Measurements from ENCODE around the gene CDKN2C. TPM values are rescaled to one million over a fixed set of nuclear protein-coding genes. Genes with fewer than 3 reads are reported as not detected.

The CDKN2C gene
- total and polyA plus RNA-seq, 2 donors (not counting 1 experiment from before 2014, with no cell fraction given) = 24.4 to 31.5 TPM

GRCh38 chr1:50977575-50978143 lies 7.6 kb downstream of the CDKN2C start:
- peak overlapping the region; percentile 92 for H3K9ac ChIP-seq (ENCODE audit: insufficient read depth, low read length)
- peak; percentile 51 to 60 for DNase-seq (ENCODE audit: low read depth in 2 of 2)
- no peaks in the 10 kb centered on the region for H3K27me3 ChIP-seq (ENCODE audit: control insufficient read depth, insufficient read depth, low read length)
- peak overlapping the region; percentile 58 to 75 (median 71) for H3K4me3 ChIP-seq (replicated peaks in 1 of 4; ENCODE audit: control extremely low read depth in 1 of 4, insufficient read depth in 1 of 4, low read depth in 3 of 4, low read length in 4 of 4)
- peak overlapping the region; percentile 95 for H3K27ac ChIP-seq (ENCODE audit: insufficient read depth, low read length)
- peak overlapping the region; percentile 57 for H2AFZ ChIP-seq (ENCODE audit: low read length)
- H3K9me3 ChIP-seq (ENCODE audit: control insufficient read depth, insufficient read depth, low read depth, low read length) = no peaks in the 10 kb centered on the region
- H3K4me2 ChIP-seq (ENCODE audit: extremely low read depth, insufficient read depth, low read length) = peak overlapping the region; percentile 76
- no peaks in the 10 kb centered on the region for H3K4me1 ChIP-seq (ENCODE audit: control insufficient read depth, extremely low read depth, insufficient read depth, low read length)
- no peaks in the 10 kb centered on the region for H4K20me1 ChIP-seq (ENCODE audit: control insufficient read depth, extremely low read depth, insufficient read depth, low read length)
- TF ChIP-seq CTCF (conservative IDR thresholded peaks at IDR 0.05 in 1 of 2, IDR thresholded peaks at IDR 0.05 in 1 of 2; ENCODE audit: low read depth in 1 of 2, low read length in 2 of 2) = no peak
- no peaks in the 10 kb centered on the region for H3K36me3 ChIP-seq (ENCODE audit: control insufficient read depth, insufficient read depth, low read length)
- peaks cover 50% of the 10 kb centered on the region for H3K79me2 ChIP-seq (ENCODE audit: control insufficient read depth, insufficient read depth, low read length)

GRCh38 chr1:50978144-50978851 lies 8.3 kb downstream of the CDKN2C start:
- peak; percentile 51 to 60 for DNase-seq (ENCODE audit: low read depth in 2 of 2)
- no peaks in the 10 kb centered on the region for H3K36me3 ChIP-seq (ENCODE audit: control insufficient read depth, insufficient read depth, low read length)
- peak overlapping the region; percentile 68 to 75 (median 72) for H3K4me3 ChIP-seq (replicated peaks in 1 of 4; ENCODE audit: control extremely low read depth in 1 of 4, insufficient read depth in 1 of 4, low read depth in 3 of 4, low read length in 4 of 4)
- TF ChIP-seq CTCF (conservative IDR thresholded peaks at IDR 0.05 in 1 of 2, IDR thresholded peaks at IDR 0.05 in 1 of 2; ENCODE audit: low read depth in 1 of 2, low read length in 2 of 2) (no peak), EZH2 (IDR thresholded peaks at IDR 0.05; ENCODE audit: low read length, missing control alignments) (no peak)
- H3K4me2 ChIP-seq (ENCODE audit: extremely low read depth, insufficient read depth, low read length) = peak overlapping the region; percentile 82
- no peaks in the 10 kb centered on the region for H3K27me3 ChIP-seq (ENCODE audit: control insufficient read depth, insufficient read depth, low read length)
- no peaks in the 10 kb centered on the region for H3K9me3 ChIP-seq (ENCODE audit: control insufficient read depth, insufficient read depth, low read depth, low read length)
- H3K79me2 ChIP-seq (ENCODE audit: control insufficient read depth, insufficient read depth, low read length) = peaks cover 47% of the 10 kb centered on the region
- H3K9ac ChIP-seq (ENCODE audit: insufficient read depth, low read length) = peak overlapping the region; percentile 92
- no peaks in the 10 kb centered on the region for H4K20me1 ChIP-seq (ENCODE audit: control insufficient read depth, extremely low read depth, insufficient read depth, low read length)
- peak overlapping the region; percentile 95 for H3K27ac ChIP-seq (ENCODE audit: insufficient read depth, low read length)
- peak overlapping the region; percentile 81 for H2AFZ ChIP-seq (ENCODE audit: low read length)
- no peaks in the 10 kb centered on the region for H3K4me1 ChIP-seq (ENCODE audit: control insufficient read depth, extremely low read depth, insufficient read depth, low read length)

GRCh38 chr1:50978852-50979781 lies 9.1 kb downstream of the CDKN2C start:
- Histone ChIP-seq H3K4me2 (ENCODE audit: extremely low read depth, insufficient read depth, low read length) (peak overlapping the region; percentile 82), H3K27me3 (ENCODE audit: control insufficient read depth, insufficient read depth, low read length) (no peaks in the 10 kb centered on the region), H3K79me2 (ENCODE audit: control insufficient read depth, insufficient read depth, low read length) (peaks cover 44% of the 10 kb centered on the region), H3K27ac (ENCODE audit: insufficient read depth, low read length) (peak overlapping the region; percentile 95), H3K4me3 (replicated peaks in 1 of 4; ENCODE audit: control extremely low read depth in 1 of 4, insufficient read depth in 1 of 4, low read depth in 3 of 4, low read length in 4 of 4) (peak overlapping the region; percentile 68 to 75 (median 72)), H3K4me1 (ENCODE audit: control insufficient read depth, extremely low read depth, insufficient read depth, low read length) (no peaks in the 10 kb centered on the region), H2AFZ (ENCODE audit: low read length) (peak overlapping the region; percentile 1), H3K9ac (ENCODE audit: insufficient read depth, low read length) (no peak overlapping the region), H3K36me3 (ENCODE audit: control insufficient read depth, insufficient read depth, low read length) (no peaks in the 10 kb centered on the region), H4K20me1 (ENCODE audit: control insufficient read depth, extremely low read depth, insufficient read depth, low read length) (no peaks in the 10 kb centered on the region), H3K9me3 (ENCODE audit: control insufficient read depth, insufficient read depth, low read depth, low read length) (no peaks in the 10 kb centered on the region)
- DNase-seq (ENCODE audit: low read depth in 2 of 2) = peak in 1 of 2 donors; percentile 7
- no peak for TF ChIP-seq CTCF (conservative IDR thresholded peaks at IDR 0.05 in 1 of 2, IDR thresholded peaks at IDR 0.05 in 1 of 2; ENCODE audit: low read depth in 1 of 2, low read length in 2 of 2)
